NCI-H2227 (cell line): Measurements from ENCODE around the gene SLC5A10.
"Not testable (repeated sequence)": the region's sequence is repeated elsewhere in the genome, so short reads cannot be mapped to it uniquely, and the experiment has no call there.

Source experiments
- DNase-seq: peaks from one replicate; lab custom pipeline; 2025; ENCODE audit not compliant: unreplicated experiment; lab: John Stamatoyannopoulos, UW

The SLC5A10 gene

DNA sequence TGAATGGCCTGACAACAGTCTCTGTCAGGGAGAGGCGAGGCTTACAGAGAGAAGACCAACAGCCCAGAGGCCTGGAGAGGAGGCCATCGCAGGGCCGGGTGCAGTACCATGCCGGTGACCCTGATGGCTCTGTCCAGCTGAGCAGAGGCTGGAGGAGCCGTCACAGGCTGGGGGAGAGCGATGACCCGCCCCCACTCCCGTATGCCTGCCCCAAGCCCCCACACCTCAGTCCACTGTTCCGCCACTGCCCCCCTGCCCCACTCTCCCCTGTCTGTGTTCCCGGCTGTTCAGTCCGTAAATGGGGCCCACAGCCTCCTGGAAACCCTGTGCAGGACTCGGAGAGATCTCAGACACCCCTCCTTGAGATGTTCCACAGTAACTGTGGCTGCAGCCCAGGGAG, 65.4 kb downstream of the SLC5A10 start:
- DNase-seq = no peak

GRCh38 chr17:19017804-19018599, 66.0 kb downstream of the SLC5A10 start:
- DNase-seq = no peak

- no peak for DNase-seq
Measured at GRCh38 chr17:19018600-19018950, 66.6 kb downstream of the SLC5A10 start.

GRCh38 chr17:19019041-19019941, 67.3 kb downstream of the SLC5A10 start:
- DNase-seq = peak; percentile 55

GRCh38 chr17:19020016-19020415, 68.1 kb downstream of the SLC5A10 start:
- no peak for DNase-seq

GRCh38 chr17:19021011-19021621, 69.2 kb downstream of the SLC5A10 start:
- DNase-seq = not testable (repeated sequence)

DNA sequence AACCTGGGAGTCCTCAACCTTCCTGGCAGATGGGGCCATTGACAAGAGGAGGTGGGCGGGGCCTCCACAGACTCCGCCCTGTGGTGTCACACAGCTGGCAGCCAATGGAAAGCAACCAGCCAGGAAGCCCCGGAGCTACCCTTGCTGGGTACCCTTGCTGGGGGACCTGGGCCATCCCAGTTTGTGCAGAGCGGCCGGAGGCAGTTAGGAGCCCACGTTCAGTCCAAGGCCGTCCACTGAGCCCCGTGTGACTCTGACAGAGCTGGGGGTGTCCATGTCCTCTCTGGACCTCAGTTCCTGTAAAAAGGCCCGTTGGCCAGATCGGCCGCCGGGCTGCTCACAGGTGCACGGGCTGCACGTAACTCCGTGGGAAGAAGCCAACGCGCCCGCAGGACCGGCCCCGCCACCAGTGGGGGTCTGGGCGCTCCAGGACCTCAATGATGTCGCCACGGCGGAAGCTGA, 69.7 kb downstream of the SLC5A10 start:
- DNase-seq = no peak

GRCh38 chr17:19022128-19022527, 70.2 kb downstream of the SLC5A10 start:
- no peak for DNase-seq

- no peak for DNase-seq
Measured at GRCh38 chr17:19022747-19023146, 70.8 kb downstream of the SLC5A10 start.

- DNase-seq = no peak
Measured at GRCh38 chr17:19023209-19023999, 71.4 kb downstream of the SLC5A10 start.

GRCh38 chr17:19024101-19025078, 72.4 kb downstream of the SLC5A10 start:
- no peak for DNase-seq

GRCh38 chr17:19028671-19029070, 76.7 kb downstream of the SLC5A10 start:
- not testable (repeated sequence) for DNase-seq

DNA sequence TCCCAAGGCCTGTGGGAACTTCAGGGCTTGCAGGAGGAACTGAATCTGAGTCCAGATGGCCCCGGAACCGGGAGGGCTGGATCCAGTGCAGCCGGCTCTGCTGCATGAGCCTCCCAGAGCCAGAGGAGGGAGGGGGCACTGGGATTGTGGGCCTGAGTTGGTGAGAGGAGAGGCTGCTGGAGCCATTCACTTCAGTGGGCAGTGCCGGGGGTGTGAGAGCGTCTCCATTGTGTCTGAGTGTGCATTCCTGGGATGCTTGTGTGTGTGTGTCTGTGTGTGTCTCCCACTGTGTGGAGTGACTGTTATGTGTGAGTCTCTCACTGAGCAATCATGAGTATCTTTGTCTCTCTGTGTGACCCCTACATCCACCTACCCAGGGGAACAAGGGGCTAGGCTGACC, 77.8 kb downstream of the SLC5A10 start:
- not testable (repeated sequence) for DNase-seq

GRCh38 chr17:19030771-19031449, 78.9 kb downstream of the SLC5A10 start:
- DNase-seq = not testable (repeated sequence)

DNA sequence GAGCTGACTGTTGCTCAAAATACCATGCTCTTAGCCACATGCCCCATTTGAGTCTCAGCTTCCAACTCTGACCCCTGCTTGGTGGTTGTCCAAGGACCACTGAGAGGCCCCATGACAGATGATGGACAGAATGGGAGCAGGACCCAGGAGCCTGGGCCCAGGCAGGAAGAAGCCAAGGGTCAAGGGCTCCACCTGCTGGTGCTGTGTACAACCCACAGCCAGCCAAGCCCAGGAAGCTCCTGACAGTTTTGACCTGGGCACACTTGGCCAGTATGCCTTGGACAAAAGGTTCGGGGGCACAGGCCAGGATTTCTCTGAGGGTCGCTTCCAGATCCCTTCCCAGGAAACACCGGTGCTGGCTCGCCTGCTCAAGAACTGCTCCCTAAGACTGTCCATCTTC, 79.8 kb downstream of the SLC5A10 start:
- DNase-seq = not testable (repeated sequence)

GRCh38 chr17:19032377-19032988, 80.5 kb downstream of the SLC5A10 start:
- not testable (repeated sequence) for DNase-seq

GRCh38 chr17:19036186-19036585, 84.2 kb downstream of the SLC5A10 start:
- not testable (repeated sequence) for DNase-seq

DNA sequence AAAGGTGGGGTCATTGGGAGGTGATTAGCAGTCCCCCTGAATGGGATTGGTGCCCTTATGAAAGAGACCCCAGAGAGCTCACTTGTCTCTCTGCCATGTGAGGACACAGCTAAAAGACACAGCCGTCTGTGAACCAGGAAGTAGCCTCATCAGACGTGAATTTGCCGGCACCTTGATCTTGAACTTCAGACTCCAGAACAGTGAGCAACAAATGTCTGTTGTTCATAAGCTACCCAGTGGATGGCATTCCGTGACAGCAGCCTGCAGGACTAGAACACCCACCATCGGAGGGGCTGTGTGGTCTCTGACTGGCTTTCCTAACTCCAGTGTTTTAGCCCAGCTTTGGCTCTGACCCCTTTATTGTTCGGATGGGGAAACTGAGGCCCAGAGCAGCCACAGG, 85.6 kb downstream of the SLC5A10 start:
- not testable (repeated sequence) for DNase-seq
